Stimulated activated naive B cell treated with anti-CD40 and anti-IgM and Interleukin-4, amounts not matched to agents 10 μg/mL and 1 μg/mL and 100 μg/mL, for 72 hours (primary cell): ENCODE results near the gene PLEKHM1.
A peak's percentile ranks its signal among the peaks of the same experiment; 100 is the strongest.

Experiments used
- ATAC-seq, 2 donors: fragments of 150-1000 bp; cut with Tn5 transposase; replicated peaks; 2 replicates each; pipeline ENCODE4 v1.10.0; 2021; ENCODE audit warnings: moderate library complexity in 1 of 2
- DNase-seq: peaks from one replicate; pipeline ENCODE4 v3.0.0; 2021
- H3K27ac Mint-ChIP-seq: one replicate; pipeline ENCODE4 v1.8.0; 2022; ENCODE audit warnings: mild to moderate bottlenecking, mixed read lengths
- H3K27me3 Mint-ChIP-seq, 2 donors: one replicate each; pipeline ENCODE4 v1.8.0; 2022; ENCODE audit warnings: mixed read lengths in 2 of 2
- H3K36me3 Mint-ChIP-seq, 2 donors: one replicate each; pipeline ENCODE4 v1.8.0; 2022; ENCODE audit warnings: mixed read lengths in 2 of 2, mild to moderate bottlenecking in 1 of 2
- H3K4me1 Mint-ChIP-seq, 2 donors: one replicate each; pipeline ENCODE4 v1.8.0; 2022; ENCODE audit warnings: mixed read lengths in 2 of 2, mild to moderate bottlenecking in 1 of 2
- H3K4me3 Mint-ChIP-seq, 2 donors: one replicate each; pipeline ENCODE4 v1.8.0; 2022; ENCODE audit warnings: mild to moderate bottlenecking in 2 of 2, mixed read lengths in 2 of 2, moderate library complexity in 1 of 2
- H3K9me3 Mint-ChIP-seq, 2 donors: one replicate each; pipeline ENCODE4 v1.8.0; 2022; ENCODE audit warnings: mixed read lengths in 2 of 2, mild to moderate bottlenecking in 1 of 2

PLEKHM1 gene

GRCh38 chr17:45413498-45413923 lies 77.0 kb downstream of the PLEKHM1 start:
- peaks cover 50 to 69% of the 10 kb centered on the region in 2 donors for H3K4me1 Mint-ChIP-seq
- H3K9me3 Mint-ChIP-seq = no peaks in the 10 kb centered on the region
- H3K36me3 Mint-ChIP-seq = peaks cover 0 to 3% of the 10 kb centered on the region in 2 donors
- H3K27me3 Mint-ChIP-seq = no peaks in the 10 kb centered on the region
- ATAC-seq (peak; percentile 80), DNase-seq (peak; percentile 70)
- peak overlapping the region; percentile 25 for H3K27ac Mint-ChIP-seq
- peak overlapping the region in 1 of 2 donors; percentile 36 for H3K4me3 Mint-ChIP-seq

- H3K4me3 Mint-ChIP-seq = peak overlapping the region; percentile 98
- peaks cover 12% of the 10 kb centered on the region in 2 donors for H3K36me3 Mint-ChIP-seq
- no peak for DNase-seq
- H3K4me1 Mint-ChIP-seq = peaks cover 64 to 88% of the 10 kb centered on the region in 2 donors
- no peaks in the 10 kb centered on the region for H3K27me3 Mint-ChIP-seq
- peak overlapping the region; percentile 97 for H3K27ac Mint-ChIP-seq
- no peaks in the 10 kb centered on the region for H3K9me3 Mint-ChIP-seq
- no peak for ATAC-seq
Measured at GRCh38 chr17:45411348-45412105, 79.0 kb downstream of the PLEKHM1 start.

GRCh38 chr17:45410144-45411091 lies 80.1 kb downstream of the PLEKHM1 start:
- peak overlapping the region; percentile 97 for H3K27ac Mint-ChIP-seq
- H3K4me1 Mint-ChIP-seq = peaks cover 64 to 92% of the 10 kb centered on the region in 2 donors
- H3K36me3 Mint-ChIP-seq = peaks cover 12 to 17% of the 10 kb centered on the region in 2 donors
- H3K27me3 Mint-ChIP-seq = no peaks in the 10 kb centered on the region
- peak overlapping the region; percentile 98 for H3K4me3 Mint-ChIP-seq
- no peaks in the 10 kb centered on the region for H3K9me3 Mint-ChIP-seq
- ATAC-seq = peak; percentile 71 to 76
- DNase-seq = no peak

- Mint-ChIP-seq H3K4me3 (peak overlapping the region; percentile 98), H3K9me3 (no peaks in the 10 kb centered on the region), H3K27me3 (no peaks in the 10 kb centered on the region), H3K27ac (peak overlapping the region; percentile 97), H3K36me3 (peaks cover 14 to 21% of the 10 kb centered on the region in 2 donors), H3K4me1 (peaks cover 59 to 87% of the 10 kb centered on the region in 2 donors)
- peak; percentile 19 to 20 for ATAC-seq
- no peak for DNase-seq
Measured at GRCh38 chr17:45409659-45410076, 80.9 kb downstream of the PLEKHM1 start.

- Mint-ChIP-seq H3K4me1 (peaks cover 57 to 84% of the 10 kb centered on the region in 2 donors), H3K27me3 (no peaks in the 10 kb centered on the region), H3K4me3 (peak overlapping the region; percentile 98), H3K27ac (peak overlapping the region; percentile 97), H3K9me3 (no peaks in the 10 kb centered on the region), H3K36me3 (peaks cover 22 to 28% of the 10 kb centered on the region in 2 donors)
- no peak for DNase-seq
- ATAC-seq = no peak
Measured at GRCh38 chr17:45408611-45409421, 81.7 kb downstream of the PLEKHM1 start.

- no peaks in the 10 kb centered on the region for H3K9me3 Mint-ChIP-seq
- H3K4me1 Mint-ChIP-seq = peaks cover 33 to 57% of the 10 kb centered on the region in 2 donors
- peaks cover 32 to 46% of the 10 kb centered on the region in 2 donors for H3K36me3 Mint-ChIP-seq
- H3K4me3 Mint-ChIP-seq = no peak overlapping the region
- H3K27me3 Mint-ChIP-seq = no peaks in the 10 kb centered on the region
- ATAC-seq (no peak), DNase-seq (no peak)
- H3K27ac Mint-ChIP-seq = no peak overlapping the region
Measured at GRCh38 chr17:45406107-45406506, 84.4 kb downstream of the PLEKHM1 start.

- H3K27me3 Mint-ChIP-seq = no peaks in the 10 kb centered on the region
- peaks cover 32 to 46% of the 10 kb centered on the region in 2 donors for H3K36me3 Mint-ChIP-seq
- ATAC-seq (no peak), DNase-seq (no peak)
- H3K4me3 Mint-ChIP-seq = no peak overlapping the region
- no peak overlapping the region for H3K27ac Mint-ChIP-seq
- H3K4me1 Mint-ChIP-seq = peaks cover 27 to 51% of the 10 kb centered on the region in 2 donors
- H3K9me3 Mint-ChIP-seq = no peaks in the 10 kb centered on the region
Measured at GRCh38 chr17:45405250-45406086, 85.1 kb downstream of the PLEKHM1 start.

- H3K4me3 Mint-ChIP-seq = no peak overlapping the region
- DNase-seq (no peak), ATAC-seq (no peak)
- no peaks in the 10 kb centered on the region for H3K9me3 Mint-ChIP-seq
- H3K27ac Mint-ChIP-seq = peak overlapping the region; percentile 77
- H3K36me3 Mint-ChIP-seq = peaks cover 36 to 46% of the 10 kb centered on the region in 2 donors
- H3K27me3 Mint-ChIP-seq = no peaks in the 10 kb centered on the region
- H3K4me1 Mint-ChIP-seq = peaks cover 25 to 46% of the 10 kb centered on the region in 2 donors
Measured at GRCh38 chr17:45404870-45405249, 85.7 kb downstream of the PLEKHM1 start.

GRCh38 chr17:45403906-45404490 lies 86.5 kb downstream of the PLEKHM1 start:
- no peaks in the 10 kb centered on the region for H3K27me3 Mint-ChIP-seq
- H3K36me3 Mint-ChIP-seq = peaks cover 36 to 51% of the 10 kb centered on the region in 2 donors
- DNase-seq (no peak), ATAC-seq (no peak)
- no peaks in the 10 kb centered on the region for H3K9me3 Mint-ChIP-seq
- H3K4me3 Mint-ChIP-seq = no peak overlapping the region
- peak overlapping the region; percentile 51 for H3K27ac Mint-ChIP-seq
- H3K4me1 Mint-ChIP-seq = peaks cover 22 to 37% of the 10 kb centered on the region in 2 donors

- Mint-ChIP-seq H3K27me3 (no peaks in the 10 kb centered on the region), H3K9me3 (no peaks in the 10 kb centered on the region), H3K4me1 (peaks cover 11 to 26% of the 10 kb centered on the region in 2 donors), H3K36me3 (peaks cover 34 to 56% of the 10 kb centered on the region in 2 donors), H3K27ac (no peak overlapping the region), H3K4me3 (no peak overlapping the region)
- ATAC-seq (no peak), DNase-seq (no peak)
Measured at GRCh38 chr17:45402916-45403315, 87.6 kb downstream of the PLEKHM1 start.

- Mint-ChIP-seq H3K4me1 (peaks cover 5% of the 10 kb centered on the region in 2 donors), H3K4me3 (no peak overlapping the region), H3K36me3 (peaks cover 35 to 52% of the 10 kb centered on the region in 2 donors), H3K27me3 (no peaks in the 10 kb centered on the region), H3K27ac (no peak overlapping the region), H3K9me3 (no peaks in the 10 kb centered on the region)
- no peak for DNase-seq
- no peak for ATAC-seq
Measured at GRCh38 chr17:45398800-45399199, 91.7 kb downstream of the PLEKHM1 start.

- DNase-seq (no peak), ATAC-seq (no peak)
- Mint-ChIP-seq H3K4me1 (peaks cover 5 to 7% of the 10 kb centered on the region in 2 donors), H3K27ac (no peak overlapping the region), H3K27me3 (no peaks in the 10 kb centered on the region), H3K9me3 (no peaks in the 10 kb centered on the region), H3K36me3 (peaks cover 34 to 50% of the 10 kb centered on the region in 2 donors), H3K4me3 (no peak overlapping the region)
Measured at GRCh38 chr17:45397796-45398195, 92.7 kb downstream of the PLEKHM1 start.
